Measurements from ENCODE around the gene COX17. TPM values are rescaled to one million over a fixed set of nuclear protein-coding genes. Genes with fewer than 3 reads are reported as not detected.
A peak's percentile ranks its signal among the peaks of the same experiment; 100 is the strongest.

The COX17 gene
- total and polyA plus RNA-seq, 11 donors: 73.8 to 728 (median 113) TPM

GRCh38 chr3:119697394-119697793, 20.2 kb upstream of the COX17 start:
- no peak for DNase-seq
- Histone ChIP-seq H3K4me3 (no peak overlapping the region), H3K36me3 (no peaks in the 10 kb centered on the region), H3K9me3 (no peaks in the 10 kb centered on the region), H3K4me1 (peaks cover 0 to 27% (median 2%) of the 10 kb centered on the region in 12 donors), H3K27ac (no peak overlapping the region), H3K27me3 (no peaks in the 10 kb centered on the region)
- intact Hi-C loops (cut with DNase I): no loop called here
- no peak for TF ChIP-seq POLR2A (IDR thresholded peaks at IDR 0.05)
- no peak for TF ChIP-seq CTCF (IDR thresholded peaks at IDR 0.05)
- WGBS, 4 donors: 87 to 89% (median 89%) methylated on average over 5 of the region's 5 CpGs
- ATAC-seq: no peak

DNA sequence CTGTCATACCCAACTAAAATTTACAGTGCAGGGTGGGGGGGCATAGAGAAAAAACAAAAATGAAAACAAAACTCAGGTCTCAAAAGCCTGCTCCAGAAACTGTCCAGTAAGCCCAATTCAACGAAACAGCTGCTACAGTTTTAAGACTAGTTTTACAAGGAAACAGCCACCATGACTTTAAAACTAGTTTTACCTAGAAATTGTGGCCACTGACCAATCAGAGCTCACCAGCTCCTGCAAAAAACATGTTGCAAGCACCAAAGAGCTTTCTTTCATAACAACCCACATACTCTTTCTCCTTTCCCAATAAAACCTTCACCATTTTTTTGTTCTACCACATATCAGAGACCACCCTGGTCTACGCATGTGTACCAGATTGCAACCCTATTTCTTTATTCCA, 18.3 kb upstream of the COX17 start:
- ATAC-seq (no peak), DNase-seq (no peak)
- H3K27me3 ChIP-seq: no peaks in the 10 kb centered on the region
- H3K4me3 ChIP-seq: no peak overlapping the region
- H3K27ac ChIP-seq: no peak overlapping the region
- H3K9me3 ChIP-seq: no peaks in the 10 kb centered on the region
- H3K36me3 ChIP-seq: no peaks in the 10 kb centered on the region
- 89 to 98% (median 96%) methylated on average over 2 of the region's 2 CpGs for WGBS, 4 donors
- intact Hi-C loops (cut with DNase I): no loop called here
- TF ChIP-seq CTCF (IDR thresholded peaks at IDR 0.05) (no peak), POLR2A (IDR thresholded peaks at IDR 0.05) (no peak)
- H3K4me1 ChIP-seq: peaks cover 0 to 8% (median 0%) of the 10 kb centered on the region in 12 donors

DNA sequence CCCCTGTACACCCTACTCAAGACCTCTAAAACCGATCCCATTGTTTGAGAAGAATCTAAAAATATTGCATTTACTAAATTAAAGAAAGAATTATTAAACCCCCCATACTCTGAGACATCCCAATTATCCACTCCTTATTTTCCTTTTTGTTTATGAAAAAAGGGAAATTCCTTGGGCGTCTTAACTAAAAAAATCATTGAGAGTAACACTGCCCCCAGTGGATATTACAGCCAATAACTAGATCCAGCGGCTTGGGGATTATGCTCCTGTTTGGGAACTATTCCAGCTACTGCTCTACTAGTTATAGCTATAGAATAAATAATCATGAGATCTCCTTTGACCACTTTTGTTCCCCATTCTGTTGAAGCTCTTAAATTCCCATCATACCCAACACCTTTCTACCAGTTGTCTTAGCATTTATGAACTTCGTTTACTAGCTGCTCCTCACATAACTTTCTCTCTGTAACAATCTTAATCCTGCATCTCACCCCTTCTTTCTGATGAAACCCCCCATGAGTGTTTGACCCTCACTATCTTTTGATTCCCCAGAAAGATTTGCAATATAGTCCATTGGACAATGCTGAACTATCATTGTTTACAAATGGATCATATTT, 12.9 kb upstream of the COX17 start:
- Histone ChIP-seq H3K4me1 (no peaks in the 10 kb centered on the region), H3K9me3 (no peaks in the 10 kb centered on the region), H3K27me3 (no peaks in the 10 kb centered on the region), H3K36me3 (no peaks in the 10 kb centered on the region), H3K27ac (no peak overlapping the region), H3K4me3 (no peak overlapping the region)
- 47 to 56% (median 51%) methylated on average over 4 of the region's 4 CpGs for WGBS, 4 donors
- DNase-seq (no peak), ATAC-seq (peak in 1 of 4 donors; percentile 47)
- TF ChIP-seq POLR2A (IDR thresholded peaks at IDR 0.05) (no peak), CTCF (IDR thresholded peaks at IDR 0.05) (peak; percentile 27 to 60 (median 43))
- intact Hi-C loops (cut with DNase I): no loop called here

DNA sequence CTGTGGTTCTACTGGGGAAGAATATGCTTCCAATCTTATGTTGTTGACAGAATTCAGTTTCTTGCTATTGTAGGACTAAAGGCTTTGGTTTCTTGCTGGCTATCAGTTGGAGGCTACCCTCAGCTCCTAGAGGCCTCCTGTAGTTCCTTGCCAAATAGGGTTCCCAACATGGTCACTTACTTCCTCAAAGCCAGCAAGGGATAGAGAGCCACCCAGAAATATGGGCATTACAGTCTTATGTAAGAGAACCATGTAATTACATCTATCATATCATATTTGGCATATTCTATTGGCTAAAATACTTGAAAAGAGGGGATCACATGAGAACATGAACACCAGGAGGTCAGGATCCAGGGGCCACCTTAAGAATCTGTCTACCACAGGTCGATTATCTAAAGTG, 6.2 kb upstream of the COX17 start:
- H3K9me3 ChIP-seq: no peaks in the 10 kb centered on the region
- ATAC-seq: no peak
- intact Hi-C loops (cut with DNase I): loop anchor here in 8 of 10 donors (5.0 to 10.0 kb wide), 9 partner anchors 156 to 801 kb away; partner anchors contain the start of genes TIMMDC1 (in 2 of the 8) and TEX55 (in 1 of the 8)
- no peaks in the 10 kb centered on the region for H3K36me3 ChIP-seq
- DNase-seq: no peak
- H3K4me3 ChIP-seq: no peak overlapping the region
- no peaks in the 10 kb centered on the region for H3K27me3 ChIP-seq
- 31 to 47% (median 44%) methylated on average over 1 of the region's 1 CpG for WGBS, 4 donors
- H3K27ac ChIP-seq: no peak overlapping the region
- TF ChIP-seq POLR2A (IDR thresholded peaks at IDR 0.05): no peak
- TF ChIP-seq CTCF (IDR thresholded peaks at IDR 0.05): no peak
- H3K4me1 ChIP-seq: peaks cover 0 to 4% (median 0%) of the 10 kb centered on the region in 12 donors

All from heart left ventricle (tissue), 16 donors.